ENCODE data around the gene FURIN.

Gene FURIN

DNA sequence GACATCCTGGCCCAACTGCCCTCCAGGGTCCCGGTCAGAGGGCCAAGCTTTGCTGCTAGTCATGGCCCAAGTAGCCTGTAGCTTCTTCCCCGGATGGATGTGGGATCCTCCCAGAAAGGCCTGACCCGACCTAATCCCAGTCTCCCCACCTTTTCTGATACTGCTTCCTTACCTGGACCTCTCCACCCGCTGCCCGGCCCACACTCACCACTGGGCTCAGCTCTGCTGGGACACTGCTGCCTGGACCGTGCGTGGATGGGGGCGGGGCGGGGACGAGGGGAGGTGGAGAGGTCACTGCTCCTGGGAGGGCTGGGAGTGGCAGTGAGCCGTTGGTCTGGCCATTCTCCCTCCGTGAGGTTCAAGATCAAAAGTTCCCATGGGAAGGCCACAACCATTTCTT is 40.3 kb upstream of the FURIN start (continued):
- TF ChIP-seq ZNF174 (tag by site-specific recombination; IDR thresholded peaks at IDR 0.05) (no peak), ZBTB6 (tag by site-specific recombination; IDR thresholded peaks at IDR 0.05) (no peak), ZNF2 (tag by site-specific recombination; IDR thresholded peaks at IDR 0.05) (no peak), ZNF133 (tag by site-specific recombination; IDR thresholded peaks at IDR 0.05) (no peak), ZSCAN16 (tag by site-specific recombination; IDR thresholded peaks at IDR 0.05) (no peak), ZNF433 (tag by site-specific recombination; IDR thresholded peaks at IDR 0.05; ENCODE audit: low read depth) (no peak), ZSCAN18 (tag by site-specific recombination; IDR thresholded peaks at IDR 0.05) (no peak), ZNF707 (tag by site-specific recombination; IDR thresholded peaks at IDR 0.05) (no peak), ZNF335 (tag by site-specific recombination; conservative IDR thresholded peaks at IDR 0.05) (no peak), MZF1 (tag by site-specific recombination; IDR thresholded peaks at IDR 0.05; ENCODE audit: borderline replicate concordance) (no peak)
- TF ChIP-seq, protein P1, sequence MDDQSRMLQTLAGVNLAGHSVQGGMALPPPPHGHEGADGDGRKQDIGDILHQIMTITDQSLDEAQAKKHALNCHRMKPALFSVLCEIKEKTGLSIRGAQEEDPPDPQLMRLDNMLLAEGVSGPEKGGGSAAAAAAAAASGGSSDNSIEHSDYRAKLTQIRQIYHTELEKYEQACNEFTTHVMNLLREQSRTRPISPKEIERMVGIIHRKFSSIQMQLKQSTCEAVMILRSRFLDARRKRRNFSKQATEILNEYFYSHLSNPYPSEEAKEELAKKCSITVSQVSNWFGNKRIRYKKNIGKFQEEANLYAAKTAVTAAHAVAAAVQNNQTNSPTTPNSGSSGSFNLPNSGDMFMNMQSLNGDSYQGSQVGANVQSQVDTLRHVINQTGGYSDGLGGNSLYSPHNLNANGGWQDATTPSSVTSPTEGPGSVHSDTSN (CRISPR knock-in tag; IDR thresholded peaks at IDR 0.05) = no peak

- Histone ChIP-seq H3K36me3 (ENCODE audit: control insufficient read depth in 2 of 2, insufficient read depth in 1 of 2, low read length in 2 of 2) (no peaks in the 10 kb centered on the region), H3K9me3 (ENCODE audit: control insufficient read depth, insufficient read depth, low read depth, low read length) (no peaks in the 10 kb centered on the region), H3K27ac (ENCODE audit: extremely low read depth, low read depth, low read length) (no peak overlapping the region), H3K4me1 (ENCODE audit: control insufficient read depth, insufficient read depth, low read length) (no peaks in the 10 kb centered on the region), H3K4me3 (ENCODE audit: low read depth, low read length) (no peak overlapping the region)
- POLR2A ChIA-PET = no interaction called here
- CTCF ChIA-PET = no interaction called here
- TF ChIP-seq HOXC10 (CRISPR knock-in tag; IDR thresholded peaks at IDR 0.05) (no peak), ZNF837 (tag by site-specific recombination; IDR thresholded peaks at IDR 0.05) (no peak), ZNF658 (tag by site-specific recombination; IDR thresholded peaks at IDR 0.05) (no peak), ZNF660 (tag by site-specific recombination; IDR thresholded peaks at IDR 0.05) (no peak), ZNF426 (tag by site-specific recombination; IDR thresholded peaks at IDR 0.05) (no peak), IKZF3 (tag by site-specific recombination; IDR thresholded peaks at IDR 0.05) (no peak), ZNF266 (tag by site-specific recombination; IDR thresholded peaks at IDR 0.05; ENCODE audit: low read depth) (no peak), MEIS1 (CRISPR knock-in tag; IDR thresholded peaks at IDR 0.05; ENCODE audit: borderline replicate concordance) (no peak), ZNF133 (tag by site-specific recombination; IDR thresholded peaks at IDR 0.05) (no peak), SP7 (tag by site-specific recombination; IDR thresholded peaks at IDR 0.05) (no peak), ZNF473 (tag by site-specific recombination; IDR thresholded peaks at IDR 0.05) (no peak), ZNF274 (IDR thresholded peaks at IDR 0.05; ENCODE audit: low read length) (no peak), ZNF274 (tag by site-specific recombination; IDR thresholded peaks at IDR 0.05; ENCODE audit: borderline replicate concordance) (no peak), ZNF768 (tag by site-specific recombination; IDR thresholded peaks at IDR 0.05) (no peak), TRIM28 (IDR thresholded peaks at IDR 0.05; ENCODE audit: borderline replicate concordance, low read length) (no peak), ZNF404 (tag by site-specific recombination; IDR thresholded peaks at IDR 0.05) (no peak), ZNF10 (tag by site-specific recombination; IDR thresholded peaks at IDR 0.05) (no peak)
- TF ChIP-seq, protein P2, sequence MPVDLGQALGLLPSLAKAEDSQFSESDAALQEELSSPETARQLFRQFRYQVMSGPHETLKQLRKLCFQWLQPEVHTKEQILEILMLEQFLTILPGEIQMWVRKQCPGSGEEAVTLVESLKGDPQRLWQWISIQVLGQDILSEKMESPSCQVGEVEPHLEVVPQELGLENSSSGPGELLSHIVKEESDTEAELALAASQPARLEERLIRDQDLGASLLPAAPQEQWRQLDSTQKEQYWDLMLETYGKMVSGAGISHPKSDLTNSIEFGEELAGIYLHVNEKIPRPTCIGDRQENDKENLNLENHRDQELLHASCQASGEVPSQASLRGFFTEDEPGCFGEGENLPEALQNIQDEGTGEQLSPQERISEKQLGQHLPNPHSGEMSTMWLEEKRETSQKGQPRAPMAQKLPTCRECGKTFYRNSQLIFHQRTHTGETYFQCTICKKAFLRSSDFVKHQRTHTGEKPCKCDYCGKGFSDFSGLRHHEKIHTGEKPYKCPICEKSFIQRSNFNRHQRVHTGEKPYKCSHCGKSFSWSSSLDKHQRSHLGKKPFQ (tag by site-specific recombination; IDR thresholded peaks at IDR 0.05) = no peak
- TF ChIP-seq, protein P3, sequence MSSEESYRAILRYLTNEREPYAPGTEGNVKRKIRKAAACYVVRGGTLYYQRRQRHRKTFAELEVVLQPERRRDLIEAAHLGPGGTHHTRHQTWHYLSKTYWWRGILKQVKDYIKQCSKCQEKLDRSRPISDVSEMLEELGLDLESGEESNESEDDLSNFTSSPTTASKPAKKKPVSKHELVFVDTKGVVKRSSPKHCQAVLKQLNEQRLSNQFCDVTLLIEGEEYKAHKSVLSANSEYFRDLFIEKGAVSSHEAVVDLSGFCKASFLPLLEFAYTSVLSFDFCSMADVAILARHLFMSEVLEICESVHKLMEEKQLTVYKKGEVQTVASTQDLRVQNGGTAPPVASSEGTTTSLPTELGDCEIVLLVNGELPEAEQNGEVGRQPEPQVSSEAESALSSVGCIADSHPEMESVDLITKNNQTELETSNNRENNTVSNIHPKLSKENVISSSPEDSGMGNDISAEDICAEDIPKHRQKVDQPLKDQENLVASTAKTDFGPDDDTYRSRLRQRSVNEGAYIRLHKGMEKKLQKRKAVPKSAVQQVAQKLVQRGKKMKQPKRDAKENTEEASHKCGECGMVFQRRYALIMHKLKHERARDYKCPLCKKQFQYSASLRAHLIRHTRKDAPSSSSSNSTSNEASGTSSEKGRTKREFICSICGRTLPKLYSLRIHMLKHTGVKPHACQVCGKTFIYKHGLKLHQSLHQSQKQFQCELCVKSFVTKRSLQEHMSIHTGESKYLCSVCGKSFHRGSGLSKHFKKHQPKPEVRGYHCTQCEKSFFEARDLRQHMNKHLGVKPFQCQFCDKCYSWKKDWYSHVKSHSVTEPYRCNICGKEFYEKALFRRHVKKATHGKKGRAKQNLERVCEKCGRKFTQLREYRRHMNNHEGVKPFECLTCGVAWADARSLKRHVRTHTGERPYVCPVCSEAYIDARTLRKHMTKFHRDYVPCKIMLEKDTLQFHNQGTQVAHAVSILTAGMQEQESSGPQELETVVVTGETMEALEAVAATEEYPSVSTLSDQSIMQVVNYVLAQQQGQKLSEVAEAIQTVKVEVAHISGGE (tag by site-specific recombination; conservative IDR thresholded peaks at IDR 0.05; ENCODE audit: low read depth) = no peak
Measured at GRCh38 chr15:90829126-90829525, 39.3 kb upstream of the FURIN start.

All from HEK293 (cell line).